PFSK-1 (cell line): Measurements from ENCODE around the gene AIFM3.

Experiments used
- FOXP2 ChIP-seq: optimal IDR thresholded peaks from 2 replicates; pipeline ENCODE3; 2011; ENCODE audit warnings: borderline replicate concordance, control low read depth, inconsistent platforms; ENCODE audit not compliant: insufficient read depth; ENCODE audit errors: extremely low read length, extremely low read depth
- POLR2AphosphoS5 ChIP-seq: IDR thresholded peaks from 2 replicates; pipeline ENCODE4 v1.6.1; 2012; ENCODE audit warnings: low read depth, mild to moderate bottlenecking, control low read depth, low read length, moderate library complexity
- TAF1 ChIP-seq: IDR thresholded peaks from 2 replicates; pipeline ENCODE4 v1.6.1; 2012; ENCODE audit warnings: low read length, control low read depth, borderline replicate concordance; ENCODE audit not compliant: insufficient read depth

DNA sequence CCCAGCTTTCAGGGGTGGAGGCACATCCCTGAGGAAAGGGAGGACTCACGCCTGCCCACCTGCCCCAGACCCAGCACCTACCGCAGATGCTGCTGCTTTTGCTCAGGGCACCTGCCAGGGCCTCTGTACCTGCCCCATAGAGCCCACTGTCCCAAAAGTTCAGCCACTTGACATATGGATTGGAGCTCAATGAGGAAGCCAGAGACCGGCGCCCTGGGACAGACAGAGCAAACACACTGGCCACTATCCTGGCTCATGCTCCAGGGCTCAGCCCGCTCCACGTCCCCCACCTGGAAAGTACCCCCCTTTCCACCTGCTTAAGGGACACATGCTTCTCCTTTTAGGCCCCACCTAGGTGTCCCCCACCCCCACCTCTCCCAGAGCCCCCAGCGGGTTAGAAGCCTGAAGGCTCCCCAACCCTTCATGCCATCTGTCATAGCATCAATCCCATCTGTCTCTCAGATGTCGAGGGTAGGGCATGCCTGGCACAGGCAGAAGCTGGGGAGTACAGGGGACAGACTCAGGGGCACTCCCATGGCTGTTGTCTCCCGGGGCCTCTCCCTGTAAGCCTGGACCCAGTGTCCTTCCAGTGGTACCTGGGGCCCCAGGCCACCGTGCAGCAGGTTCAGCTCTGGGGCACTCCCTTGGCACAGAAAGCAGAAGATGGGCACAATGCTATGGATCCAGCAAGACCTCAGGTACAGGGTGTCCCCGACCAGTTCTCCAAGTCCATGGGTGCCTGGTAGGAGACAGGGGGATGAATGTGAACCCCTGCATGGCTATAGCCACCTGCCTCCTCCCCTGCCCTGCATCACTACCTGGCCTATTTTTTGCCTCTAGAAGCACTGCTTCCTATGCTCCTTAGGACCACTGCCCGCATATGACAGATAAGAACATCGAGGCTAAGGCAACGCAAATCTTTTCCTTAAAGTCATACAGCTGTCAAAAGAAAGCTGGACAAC is 45.7 kb downstream of the AIFM3 start:
- TF ChIP-seq TAF1 (no peak), POLR2AphosphoS5 (no peak), FOXP2 (no peak)
